Panc1 (cell line): ENCODE results near the gene GXYLT1. TPM values are rescaled to one million over a fixed set of nuclear protein-coding genes. Genes with fewer than 3 reads are reported as not detected.

ENCODE experiments used
- ATAC-seq: fragments of 200-7000 bp; cut with Tn5 transposase; 2 replicates; pipeline ENCODE4 v1.9.1; 2020; ENCODE audit warnings: mild to moderate bottlenecking, moderate library complexity
- BruUV-seq: library from RNA; stranded (reverse); fragments of 400-500 nt; replicated peaks from 2 replicates; lab custom pipeline; 2021; lab: Mats Ljungman, UMichigan
- CTCF ChIA-PET: fragments of 300-600 bp; sonication (Branson Sonifier 250); formaldehyde crosslinking; loops from one replicate; lab custom pipeline; 2022; ENCODE audit warnings: antibody characterized with exemption; lab: Charles Lee
- POLR2A ChIA-PET: fragments of 300-600 bp; sonication (Branson Sonifier 250); formaldehyde crosslinking; loops from one replicate; lab custom pipeline; 2022; ENCODE audit warnings: antibody characterized with exemption; lab: Charles Lee
- DNase-seq: peaks from one replicate; pipeline ENCODE4 v3.0.0-alpha.2; 2010; ENCODE audit warnings: low read depth, low spot score
- H3K27ac ChIP-seq: 2 replicates; pipeline ENCODE4 v1.5.1; 2011; ENCODE audit warnings: mild to moderate bottlenecking, low read length, inconsistent platforms
- H3K27me3 ChIP-seq: fragments of 200-500 bp; sonication (Bioruptor generic); 2 replicates; pipeline ENCODE4 v1.6.0; 2014; ENCODE audit warnings: low read length, inconsistent platforms; ENCODE audit not compliant: control insufficient read depth, insufficient read depth
- H3K36me3 ChIP-seq: fragments of 200-500 bp; sonication (Bioruptor generic); 2 replicates; pipeline ENCODE4 v1.5.1; 2014; ENCODE audit warnings: inconsistent platforms, mild to moderate bottlenecking, low read length, moderate library complexity; ENCODE audit not compliant: control insufficient read depth, insufficient read depth
- H3K4me1 ChIP-seq: 2 replicates; pipeline ENCODE4 v1.5.1; 2011; ENCODE audit warnings: inconsistent platforms, mild to moderate bottlenecking, low read length, moderate library complexity; ENCODE audit not compliant: control insufficient read depth, insufficient read depth
- H3K4me3 ChIP-seq, 2 experiments: 2 replicates each; pipeline ENCODE4 v1.5.1; 2011 to 2012; ENCODE audit warnings: low read depth in 2 of 2, low read length in 2 of 2, mild to moderate bottlenecking in 2 of 2, inconsistent platforms in 1 of 2, moderate library complexity in 1 of 2
- H3K9me3 ChIP-seq: fragments of 200-500 bp; sonication (Bioruptor generic); 2 replicates; pipeline ENCODE4 v1.5.1; 2014; ENCODE audit warnings: low read depth, mild to moderate bottlenecking, inconsistent platforms, low read length, moderate library complexity; ENCODE audit not compliant: control insufficient read depth, insufficient read depth
- CTCF ChIP-seq: fragments of 450-650 bp; IDR thresholded peaks from 2 replicates; pipeline ENCODE4 v1.5.1; 2017; ENCODE audit warnings: mild to moderate bottlenecking
- POLR2AphosphoS5 ChIP-seq: IDR thresholded peaks from 2 replicates; pipeline ENCODE4 v1.6.1; 2012; ENCODE audit warnings: mild to moderate bottlenecking, low read depth, low read length, moderate library complexity
- SIN3A ChIP-seq: IDR thresholded peaks from 2 replicates; pipeline ENCODE4 v1.6.1; 2012; ENCODE audit warnings: low read depth, mild to moderate bottlenecking, low read length, moderate library complexity, borderline replicate concordance; ENCODE audit not compliant: insufficient read depth
- TCF7L2 ChIP-seq: IDR thresholded peaks from 2 replicates; pipeline ENCODE4 v1.6.1; 2011; ENCODE audit warnings: mild to moderate bottlenecking, low read depth, low read length, inconsistent platforms
- in situ Hi-C: cut with HindIII; loops from 2 replicates; pipeline ENCODE4 v1.10.0; 2016; ENCODE audit warnings: low sequenced_read_pairs, low pct_unique_long_range_greater_than_20kb
- intact Hi-C: fragments of 100-400 bp; cut with micrococcal nuclease; formaldehyde crosslinking; loops from one replicate; pipeline ENCODE4 v1.10.0; 2022; ENCODE audit not compliant: unreplicated experiment
- total RNA-seq: library from RNA; stranded (reverse); gene quantifications from one replicate; pipeline ENCODE4 v1.2.1, GENCODE V29; 2021; ENCODE audit not compliant: unreplicated experiment
- TF ChIP-seq, protein P1 (sequence below), 2 experiments: IDR thresholded peaks; 2 replicates each; pipeline ENCODE4 v1.6.1; 2011 to 2012; ENCODE audit warnings: low read depth in 2 of 2, control low read depth in 1 of 2, low read length in 1 of 2, mild to moderate bottlenecking in 1 of 2, moderate library complexity in 1 of 2; ENCODE audit not compliant: insufficient read depth in 1 of 2

The GXYLT1 gene
- total RNA-seq, 1 experiment from 2014 or later, result 17.4 TPM

- TF ChIP-seq SIN3A (no peak), CTCF (no peak), POLR2AphosphoS5 (no peak), TCF7L2 (no peak)
- TF ChIP-seq, protein P1, sequence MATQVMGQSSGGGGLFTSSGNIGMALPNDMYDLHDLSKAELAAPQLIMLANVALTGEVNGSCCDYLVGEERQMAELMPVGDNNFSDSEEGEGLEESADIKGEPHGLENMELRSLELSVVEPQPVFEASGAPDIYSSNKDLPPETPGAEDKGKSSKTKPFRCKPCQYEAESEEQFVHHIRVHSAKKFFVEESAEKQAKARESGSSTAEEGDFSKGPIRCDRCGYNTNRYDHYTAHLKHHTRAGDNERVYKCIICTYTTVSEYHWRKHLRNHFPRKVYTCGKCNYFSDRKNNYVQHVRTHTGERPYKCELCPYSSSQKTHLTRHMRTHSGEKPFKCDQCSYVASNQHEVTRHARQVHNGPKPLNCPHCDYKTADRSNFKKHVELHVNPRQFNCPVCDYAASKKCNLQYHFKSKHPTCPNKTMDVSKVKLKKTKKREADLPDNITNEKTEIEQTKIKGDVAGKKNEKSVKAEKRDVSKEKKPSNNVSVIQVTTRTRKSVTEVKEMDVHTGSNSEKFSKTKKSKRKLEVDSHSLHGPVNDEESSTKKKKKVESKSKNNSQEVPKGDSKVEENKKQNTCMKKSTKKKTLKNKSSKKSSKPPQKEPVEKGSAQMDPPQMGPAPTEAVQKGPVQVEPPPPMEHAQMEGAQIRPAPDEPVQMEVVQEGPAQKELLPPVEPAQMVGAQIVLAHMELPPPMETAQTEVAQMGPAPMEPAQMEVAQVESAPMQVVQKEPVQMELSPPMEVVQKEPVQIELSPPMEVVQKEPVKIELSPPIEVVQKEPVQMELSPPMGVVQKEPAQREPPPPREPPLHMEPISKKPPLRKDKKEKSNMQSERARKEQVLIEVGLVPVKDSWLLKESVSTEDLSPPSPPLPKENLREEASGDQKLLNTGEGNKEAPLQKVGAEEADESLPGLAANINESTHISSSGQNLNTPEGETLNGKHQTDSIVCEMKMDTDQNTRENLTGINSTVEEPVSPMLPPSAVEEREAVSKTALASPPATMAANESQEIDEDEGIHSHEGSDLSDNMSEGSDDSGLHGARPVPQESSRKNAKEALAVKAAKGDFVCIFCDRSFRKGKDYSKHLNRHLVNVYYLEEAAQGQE (IDR thresholded peaks at IDR 0.05; ENCODE audit: insufficient read depth in 1 of 2, low read depth in 2 of 2, low read length in 1 of 2), result no peak
- H3K9me3 ChIP-seq, result no peaks in the 10 kb centered on the region
- H3K36me3 ChIP-seq, result peaks cover 3% of the 10 kb centered on the region
- ChIA-PET CTCF (no interaction called here), POLR2A (no interaction called here)
- in situ Hi-C loops (no loop called here), intact Hi-C loops (no loop called here)
- H3K4me3 ChIP-seq, result no peak overlapping the region
- DNase-seq, result no peak
- no peak for ATAC-seq
- BruUV-seq, result no TSS peak
- no peak overlapping the region for H3K27ac ChIP-seq
- no peaks in the 10 kb centered on the region for H3K27me3 ChIP-seq
- no peaks in the 10 kb centered on the region for H3K4me1 ChIP-seq
These were observed 60.2 kb downstream of the GXYLT1 start for GRCh38 chr12:42084522-42084921.

- POLR2A ChIA-PET, result no interaction called here
- Histone ChIP-seq H3K4me1 (no peaks in the 10 kb centered on the region), H3K36me3 (no peaks in the 10 kb centered on the region), H3K9me3 (no peaks in the 10 kb centered on the region), H3K27me3 (no peaks in the 10 kb centered on the region), H3K27ac (no peak overlapping the region), H3K4me3 (no peak overlapping the region)
- in situ Hi-C loops, result no loop called here
- intact Hi-C loops, result no loop called here
- no peak for ATAC-seq
- CTCF ChIA-PET, result no interaction called here
- TF ChIP-seq SIN3A (no peak), TCF7L2 (no peak), POLR2AphosphoS5 (no peak), CTCF (no peak)
- TF ChIP-seq, protein P1 (IDR thresholded peaks at IDR 0.05; ENCODE audit: insufficient read depth in 1 of 2, low read depth in 2 of 2, low read length in 1 of 2), result no peak
- no peak for DNase-seq
- no TSS peak for BruUV-seq
These were observed 67.7 kb downstream of the GXYLT1 start for GRCh38 chr12:42076976-42077375.
